ENCODE results near the gene RPA1. TPM values are rescaled to one million over a fixed set of nuclear protein-coding genes. Genes with fewer than 3 reads are reported as not detected.

RPA1 gene
- total and polyA plus RNA-seq, 2 of the 8 experiments (the other 6 are each of a cell fraction or from before 2014, with no cell fraction given): 79.1 to 194 TPM

DNA sequence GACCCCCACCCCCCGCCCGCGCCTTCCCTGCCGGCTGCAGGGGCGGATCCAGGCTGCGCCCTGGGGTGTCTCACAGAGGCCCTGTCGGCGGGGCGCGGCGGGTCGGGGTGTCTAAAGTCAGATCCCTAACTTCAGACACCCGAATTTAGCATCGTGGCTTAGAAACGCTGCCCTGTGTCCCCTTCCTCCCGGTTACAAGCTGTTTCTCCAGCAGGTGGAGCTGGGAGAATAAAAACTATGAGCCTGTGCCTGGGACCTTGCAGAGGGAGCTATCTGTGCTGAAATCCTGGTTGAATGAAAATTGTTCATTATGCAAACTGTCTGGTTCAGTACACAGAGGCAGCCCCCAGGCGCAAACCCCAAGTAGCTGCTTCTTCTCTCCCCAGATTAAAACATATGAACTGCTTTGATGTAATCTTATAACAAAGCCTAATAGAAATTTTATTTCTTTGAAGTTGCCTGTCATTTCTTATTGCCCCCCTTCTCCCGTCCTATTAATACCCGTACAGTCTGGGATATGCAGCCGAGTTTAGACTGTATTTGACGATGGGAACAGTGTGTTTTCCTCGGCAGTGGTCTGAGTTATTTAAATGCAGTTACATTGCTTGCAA, 79.0 kb downstream of the RPA1 start (continued):
- no peak for TF ChIP-seq POU5F1 (IDR thresholded peaks at IDR 0.05; ENCODE audit: low read depth, low read length)
- TF ChIP-seq SP4 (IDR thresholded peaks at IDR 0.05; ENCODE audit: low read length): no peak
- TF ChIP-seq NRF1 (IDR thresholded peaks at IDR 0.05; ENCODE audit: low read depth, low read length): no peak
- TF ChIP-seq HDAC6 (IDR thresholded peaks at IDR 0.05; ENCODE audit: low read depth, low read length): no peak
- TF ChIP-seq KDM5A (IDR thresholded peaks at IDR 0.05; ENCODE audit: low read length): no peak
- no peak for TF ChIP-seq BCL11A (IDR thresholded peaks at IDR 0.05; ENCODE audit: low read depth in 2 of 2, low read length in 2 of 2)
- no peak for TF ChIP-seq TBP (IDR thresholded peaks at IDR 0.05; ENCODE audit: low read depth, low read length)
- TF ChIP-seq FOSL1 (IDR thresholded peaks at IDR 0.05; ENCODE audit: insufficient read depth, low read depth, low read length): no peak
- TF ChIP-seq POLR2A (IDR thresholded peaks at IDR 0.05; ENCODE audit: control extremely low read depth in 1 of 2, low read depth in 2 of 2, low read length in 2 of 2): no peak
- TF ChIP-seq GABPA (IDR thresholded peaks at IDR 0.05; ENCODE audit: borderline replicate concordance, insufficient read depth, low read length): no peak
- TF ChIP-seq, protein P1, sequence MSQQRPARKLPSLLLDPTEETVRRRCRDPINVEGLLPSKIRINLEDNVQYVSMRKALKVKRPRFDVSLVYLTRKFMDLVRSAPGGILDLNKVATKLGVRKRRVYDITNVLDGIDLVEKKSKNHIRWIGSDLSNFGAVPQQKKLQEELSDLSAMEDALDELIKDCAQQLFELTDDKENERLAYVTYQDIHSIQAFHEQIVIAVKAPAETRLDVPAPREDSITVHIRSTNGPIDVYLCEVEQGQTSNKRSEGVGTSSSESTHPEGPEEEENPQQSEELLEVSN (IDR thresholded peaks at IDR 0.05): no peak
- TF ChIP-seq CBX5 (IDR thresholded peaks at IDR 0.05; ENCODE audit: low read depth, low read length): no peak
- TF ChIP-seq MAFK (IDR thresholded peaks at IDR 0.05; ENCODE audit: low read depth, low read length): no peak
- TF ChIP-seq YY1 (IDR thresholded peaks at IDR 0.05; ENCODE audit: low read depth, low read length): no peak
- no peak for TF ChIP-seq ASH2L (IDR thresholded peaks at IDR 0.05; ENCODE audit: low read length)
- TF ChIP-seq, protein P2, sequence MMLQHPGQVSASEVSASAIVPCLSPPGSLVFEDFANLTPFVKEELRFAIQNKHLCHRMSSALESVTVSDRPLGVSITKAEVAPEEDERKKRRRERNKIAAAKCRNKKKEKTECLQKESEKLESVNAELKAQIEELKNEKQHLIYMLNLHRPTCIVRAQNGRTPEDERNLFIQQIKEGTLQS (IDR thresholded peaks at IDR 0.05; ENCODE audit: insufficient read depth, low read depth, low read length): no peak

Measured in H1 (cell line).